Transverse colon (tissue), 4 donors: ENCODE measurements around the gene LONP1.

Experiments used
- EP300 ChIP-seq: sonication (generic); formaldehyde crosslinking; IDR thresholded peaks from one replicate; pipeline ENCODE4 v1.6.1; 2017; ENCODE audit warnings: antibody characterized with exemption, low read depth
- POLR2A ChIP-seq: fragments of 450-650 bp; IDR thresholded peaks from one replicate; pipeline ENCODE4 v1.6.1; 2016; ENCODE audit warnings: antibody characterized with exemption, mild to moderate bottlenecking, moderate library complexity
- POLR2AphosphoS5 ChIP-seq, 3 donors: sonication (generic); formaldehyde crosslinking; IDR thresholded peaks; one replicate each; pipeline ENCODE4 v1.6.1; 2016; ENCODE audit warnings: antibody characterized with exemption in 3 of 3
- TF ChIP-seq, protein P1 (sequence below), 5 experiments: fragments of 200-600 bp in 3 of 5; fragments of 450-650 bp in 2 of 5; sonication (generic) in 3 of 5; IDR thresholded peaks; 1 replicate in 2 of 5; 2 replicates in 3 of 5; pipeline ENCODE4 v1.5.1; 2016 to 2017; ENCODE audit warnings: antibody characterized with exemption in 5 of 5, inconsistent platforms in 3 of 5, mild to moderate bottlenecking in 2 of 5, moderate library complexity in 1 of 5

DNA sequence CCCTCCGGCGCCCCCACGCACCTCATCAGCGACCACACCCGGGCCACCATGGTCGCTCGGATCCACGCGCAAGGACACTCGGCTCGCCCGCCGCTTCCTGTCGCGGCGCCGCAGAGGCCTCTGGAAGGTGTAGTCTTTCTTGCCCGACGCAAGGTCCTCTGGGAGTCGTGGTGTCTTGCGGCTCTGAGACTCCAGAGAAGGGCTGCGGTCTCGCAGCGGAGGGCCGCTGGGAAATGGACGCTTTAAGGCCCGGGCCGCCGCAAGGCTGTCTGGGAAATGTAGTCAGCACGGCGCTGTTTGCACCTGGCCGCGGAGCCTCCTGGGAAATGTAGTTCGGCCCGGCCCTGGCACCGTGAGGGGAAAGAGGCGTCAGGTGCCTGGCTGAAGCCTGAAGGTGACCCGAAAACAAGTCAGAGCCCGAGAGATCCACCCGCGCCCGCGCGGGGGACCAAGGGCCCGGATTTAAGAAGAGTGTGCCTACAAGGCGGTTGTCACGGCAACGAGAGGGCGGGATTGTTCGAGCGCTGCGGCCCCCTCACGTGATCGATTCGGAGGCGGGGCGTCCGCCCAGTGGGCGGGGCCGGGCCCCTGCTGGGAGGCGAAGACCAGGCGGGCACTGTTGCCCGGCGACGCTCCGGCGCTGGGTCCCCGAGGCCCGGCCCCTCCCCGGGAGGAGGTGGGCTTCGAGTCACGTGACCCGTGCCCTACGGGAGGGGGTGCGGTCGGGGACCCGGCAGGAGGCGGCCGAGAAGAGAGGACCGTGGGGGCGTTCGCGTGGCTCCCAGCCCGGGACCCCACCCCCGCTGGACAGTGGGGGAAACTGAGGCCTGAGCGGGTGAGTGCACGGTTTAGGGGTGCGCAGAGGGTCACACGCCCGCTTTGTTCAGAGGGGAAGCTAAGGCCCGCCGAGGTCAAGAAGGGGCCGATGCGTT is 39.2 kb downstream of the LONP1 start, which contains the start of the genes HSD11B1L and MICOS13:
- TF ChIP-seq, protein P1, sequence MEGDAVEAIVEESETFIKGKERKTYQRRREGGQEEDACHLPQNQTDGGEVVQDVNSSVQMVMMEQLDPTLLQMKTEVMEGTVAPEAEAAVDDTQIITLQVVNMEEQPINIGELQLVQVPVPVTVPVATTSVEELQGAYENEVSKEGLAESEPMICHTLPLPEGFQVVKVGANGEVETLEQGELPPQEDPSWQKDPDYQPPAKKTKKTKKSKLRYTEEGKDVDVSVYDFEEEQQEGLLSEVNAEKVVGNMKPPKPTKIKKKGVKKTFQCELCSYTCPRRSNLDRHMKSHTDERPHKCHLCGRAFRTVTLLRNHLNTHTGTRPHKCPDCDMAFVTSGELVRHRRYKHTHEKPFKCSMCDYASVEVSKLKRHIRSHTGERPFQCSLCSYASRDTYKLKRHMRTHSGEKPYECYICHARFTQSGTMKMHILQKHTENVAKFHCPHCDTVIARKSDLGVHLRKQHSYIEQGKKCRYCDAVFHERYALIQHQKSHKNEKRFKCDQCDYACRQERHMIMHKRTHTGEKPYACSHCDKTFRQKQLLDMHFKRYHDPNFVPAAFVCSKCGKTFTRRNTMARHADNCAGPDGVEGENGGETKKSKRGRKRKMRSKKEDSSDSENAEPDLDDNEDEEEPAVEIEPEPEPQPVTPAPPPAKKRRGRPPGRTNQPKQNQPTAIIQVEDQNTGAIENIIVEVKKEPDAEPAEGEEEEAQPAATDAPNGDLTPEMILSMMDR (IDR thresholded peaks at IDR 0.05): peak in 1 of 5 experiments; percentile 1
- TF ChIP-seq POLR2AphosphoS5 (IDR thresholded peaks at IDR 0.05) (peak; percentile 46 to 74 (median 62)), POLR2A (peak; percentile 43), EP300 (no peak)
